Astrocyte of the spinal cord (primary cell): ENCODE data around the gene OR2L13.

Experiments
- DNase-seq: peaks from one replicate; pipeline ENCODE4 v3.0.0; 2011; ENCODE audit warnings: low read depth, low spot score
- H3K4me3 ChIP-seq: 2 replicates; pipeline ENCODE4 v1.5.1; 2011; ENCODE audit warnings: low read depth, mild to moderate bottlenecking, low read length, moderate library complexity
- CTCF ChIP-seq: IDR thresholded peaks from 2 replicates; pipeline ENCODE4 v1.5.1; 2012; ENCODE audit warnings: low read depth, mild to moderate bottlenecking, low read length, inconsistent platforms
- in situ Hi-C: cut with HindIII; loops from 2 replicates; pipeline ENCODE4 v1.10.0; 2017; ENCODE audit warnings: low sequenced_read_pairs

The OR2L13 gene

GRCh38 chr1:248127653-248128052, 32.7 kb downstream of the OR2L13 start:
- no peak for DNase-seq
- TF ChIP-seq CTCF, result no peak
- no peak overlapping the region for H3K4me3 ChIP-seq
- in situ Hi-C loops, result no loop called here

- no peak overlapping the region for H3K4me3 ChIP-seq
- in situ Hi-C loops, result no loop called here
- DNase-seq, result no peak
- no peak for TF ChIP-seq CTCF
Observed at GRCh38 chr1:248136811-248137210, 41.8 kb downstream of the OR2L13 start.

GRCh38 chr1:248140846-248141245, 45.9 kb downstream of the OR2L13 start:
- no peak overlapping the region for H3K4me3 ChIP-seq
- in situ Hi-C loops, result no loop called here
- DNase-seq, result no peak
- no peak for TF ChIP-seq CTCF

- in situ Hi-C loops, result no loop called here
- TF ChIP-seq CTCF, result no peak
- no peak for DNase-seq
- no peak overlapping the region for H3K4me3 ChIP-seq
Observed at GRCh38 chr1:248143311-248143710, 48.3 kb downstream of the OR2L13 start.

- DNase-seq, result no peak
- in situ Hi-C loops, result no loop called here
- H3K4me3 ChIP-seq, result no peak within 1 kb of the TSS
- no peak for TF ChIP-seq CTCF
Observed at GRCh38 chr1:248144513-248145198, 49.7 kb downstream of the OR2L13 start, which contains the start of gene OR2M5. OR2M5 (plus strand) TSS chr1:248145148; CDS start chr1:248145148, 0 bp downstream.
